BLaER1 treated with 17β-estradiol and CSF1 and Interleukin-3, amounts not matched to agents 10 nM and 100 nM (cell line): ENCODE results near the gene SPOCK1.

Source experiments
- H3K27ac ChIP-seq, 11 experiments: shearing (Covaris generic); formaldehyde crosslinking; 2 replicates each; pipeline ENCODE4 v1.8.1; 2022
- H3K27me3 ChIP-seq, 11 experiments: shearing (Covaris generic); formaldehyde crosslinking; 2 replicates each; pipeline ENCODE4 v1.8.1; 2022
- H3K36me3 ChIP-seq, 11 experiments: shearing (Covaris generic); formaldehyde crosslinking; 2 replicates each; pipeline ENCODE4 v1.8.1; 2022
- H3K4me1 ChIP-seq, 10 experiments: shearing (Covaris generic); formaldehyde crosslinking; 2 replicates each; pipeline ENCODE4 v1.8.1; 2022
- H3K4me2 ChIP-seq, 11 experiments: shearing (Covaris generic); formaldehyde crosslinking; 2 replicates each; pipeline ENCODE4 v1.8.1; 2022
- H3K4me3 ChIP-seq, 10 experiments: shearing (Covaris generic); formaldehyde crosslinking; 2 replicates each; pipeline ENCODE4 v1.8.1; 2022
- H3K9ac ChIP-seq, 11 experiments: shearing (Covaris generic); formaldehyde crosslinking; 2 replicates each; pipeline ENCODE4 v1.8.1; 2022
- H3K9me3 ChIP-seq, 11 experiments: shearing (Covaris generic); formaldehyde crosslinking; replicated peaks in 1 of 11; 2 replicates each; pipeline ENCODE4 v1.8.1; 2022
- H4K20me1 ChIP-seq, 11 experiments: shearing (Covaris generic); formaldehyde crosslinking; 2 replicates each; pipeline ENCODE4 v1.8.1; 2022
- Cebpa-rat ChIP-seq, 11 experiments: shearing (Covaris generic); IDR thresholded peaks; 2 replicates each; pipeline ENCODE4 v1.8.1; 2022

SPOCK1 gene

DNA sequence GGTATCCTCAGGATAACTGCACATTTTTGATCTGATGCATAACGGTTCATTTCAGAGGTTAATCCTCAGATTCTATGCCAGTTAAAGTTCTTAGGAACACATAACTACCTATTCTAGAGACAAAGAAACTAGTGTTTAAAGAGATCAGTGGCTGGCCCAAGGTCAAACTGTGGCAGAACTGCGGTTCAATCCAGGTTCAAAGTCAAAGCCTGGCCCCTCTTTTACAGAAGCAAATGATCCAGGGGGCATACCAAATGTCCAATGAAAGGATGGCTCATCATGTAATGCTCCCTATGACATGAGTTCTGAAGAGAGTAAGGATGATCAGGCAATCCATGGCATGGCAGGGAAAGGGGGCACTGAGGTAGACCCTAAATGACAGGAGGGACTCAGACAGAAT lies 283.3 kb downstream of the SPOCK1 start:
- Histone ChIP-seq H3K4me3 (no peak overlapping the region), H3K9ac (no peak overlapping the region), H3K4me2 (no peak overlapping the region), H3K27me3 (no peaks in the 10 kb centered on the region), H3K9me3 (no peaks in the 10 kb centered on the region), H4K20me1 (no peaks in the 10 kb centered on the region), H3K36me3 (no peaks in the 10 kb centered on the region), H3K4me1 (no peaks in the 10 kb centered on the region), H3K27ac (no peak overlapping the region)
- no peak for TF ChIP-seq Cebpa-rat (IDR thresholded peaks at IDR 0.05)

DNA sequence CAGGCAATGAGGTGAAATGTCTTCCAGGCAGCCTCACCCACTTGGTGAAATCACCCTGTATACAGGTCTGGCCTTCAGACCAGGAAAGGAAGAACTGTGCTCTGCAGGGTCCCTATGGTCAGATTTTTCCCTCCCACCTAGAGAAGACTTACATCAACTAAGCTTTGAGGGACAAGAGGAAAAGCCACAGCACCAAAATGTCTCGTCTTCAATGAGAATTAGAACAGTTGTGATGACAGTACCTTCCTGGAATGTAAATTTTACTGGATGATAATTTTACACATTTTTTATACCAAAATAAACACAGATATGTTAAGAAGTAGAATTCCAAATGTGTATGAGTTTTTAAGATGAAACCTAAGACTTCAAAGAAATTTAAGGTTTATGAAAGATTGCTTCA lies 283.9 kb downstream of the SPOCK1 start:
- TF ChIP-seq Cebpa-rat (IDR thresholded peaks at IDR 0.05): no peak
- Histone ChIP-seq H3K27me3 (no peaks in the 10 kb centered on the region), H3K4me1 (no peaks in the 10 kb centered on the region), H4K20me1 (no peaks in the 10 kb centered on the region), H3K9me3 (no peaks in the 10 kb centered on the region), H3K9ac (no peak overlapping the region), H3K4me2 (no peak overlapping the region), H3K36me3 (no peaks in the 10 kb centered on the region), H3K27ac (no peak overlapping the region), H3K4me3 (no peak overlapping the region)

GRCh38 chr5:137214446-137215189 lies 284.5 kb downstream of the SPOCK1 start:
- no peak overlapping the region for H3K4me2 ChIP-seq
- TF ChIP-seq Cebpa-rat (IDR thresholded peaks at IDR 0.05): no peak
- no peak overlapping the region for H3K4me3 ChIP-seq

GRCh38 chr5:137212471-137212870 lies 286.7 kb downstream of the SPOCK1 start:
- Histone ChIP-seq H3K9ac (no peak overlapping the region), H3K4me3 (no peak overlapping the region), H3K4me2 (no peak overlapping the region), H4K20me1 (no peaks in the 10 kb centered on the region), H3K27ac (no peak overlapping the region), H3K4me1 (0 out of 20 replicates have a peak, but pooled peaks cover 0 to 6% (median 0%) of the 10 kb centered on the region in 10 experiments), H3K9me3 (no peaks in the 10 kb centered on the region), H3K36me3 (no peaks in the 10 kb centered on the region), H3K27me3 (no peaks in the 10 kb centered on the region)
- no peak for TF ChIP-seq Cebpa-rat (IDR thresholded peaks at IDR 0.05)

More at GRCh38 chr5:137214446-137215189, 284.5 kb downstream of the SPOCK1 start:
- H3K27ac ChIP-seq: no peak overlapping the region
- H3K36me3 ChIP-seq: no peaks in the 10 kb centered on the region
- H3K9me3 ChIP-seq: no peaks in the 10 kb centered on the region
- no peak overlapping the region for H3K9ac ChIP-seq
- H4K20me1 ChIP-seq: no peaks in the 10 kb centered on the region
- 0 out of 20 replicates have a peak, but pooled peaks cover 0 to 4% (median 0%) of the 10 kb centered on the region in 10 experiments for H3K4me1 ChIP-seq
- H3K27me3 ChIP-seq: no peaks in the 10 kb centered on the region

GRCh38 chr5:137209232-137209809 lies 289.8 kb downstream of the SPOCK1 start:
- Histone ChIP-seq H3K4me1 (0 out of 20 replicates have a peak, but pooled peaks cover 0 to 6% (median 0%) of the 10 kb centered on the region in 10 experiments), H3K4me3 (no peak overlapping the region), H4K20me1 (no peaks in the 10 kb centered on the region), H3K27ac (no peak overlapping the region), H3K27me3 (no peaks in the 10 kb centered on the region), H3K4me2 (no peak overlapping the region), H3K36me3 (no peaks in the 10 kb centered on the region), H3K9ac (no peak overlapping the region), H3K9me3 (no peaks in the 10 kb centered on the region)
- no peak for TF ChIP-seq Cebpa-rat (IDR thresholded peaks at IDR 0.05)

GRCh38 chr5:137207023-137207760 lies 291.9 kb downstream of the SPOCK1 start:
- no peak overlapping the region for H3K9ac ChIP-seq
- TF ChIP-seq Cebpa-rat (IDR thresholded peaks at IDR 0.05): no peak
- H3K4me1 ChIP-seq: 0 out of 20 replicates have a peak, but pooled peaks cover 0 to 6% (median 0%) of the 10 kb centered on the region in 10 experiments
- no peaks in the 10 kb centered on the region for H4K20me1 ChIP-seq
- H3K27me3 ChIP-seq: no peaks in the 10 kb centered on the region
- no peak overlapping the region for H3K4me3 ChIP-seq
- H3K27ac ChIP-seq: no peak overlapping the region
- no peaks in the 10 kb centered on the region for H3K36me3 ChIP-seq
- no peaks in the 10 kb centered on the region for H3K9me3 ChIP-seq
- no peak overlapping the region for H3K4me2 ChIP-seq

- Histone ChIP-seq H3K4me2 (no peak overlapping the region), H3K27me3 (no peaks in the 10 kb centered on the region), H3K9ac (no peak overlapping the region), H3K4me3 (no peak overlapping the region), H3K36me3 (no peaks in the 10 kb centered on the region), H3K27ac (no peak overlapping the region), H3K4me1 (0 out of 20 replicates have a peak, but pooled peaks cover 0 to 6% (median 0%) of the 10 kb centered on the region in 10 experiments), H4K20me1 (no peaks in the 10 kb centered on the region), H3K9me3 (no peaks in the 10 kb centered on the region)
- TF ChIP-seq Cebpa-rat (IDR thresholded peaks at IDR 0.05): no peak
Measured at GRCh38 chr5:137206030-137206715, 293.0 kb downstream of the SPOCK1 start.

GRCh38 chr5:137205231-137206027 lies 293.7 kb downstream of the SPOCK1 start:
- Histone ChIP-seq H3K9ac (no peak overlapping the region), H3K4me2 (no peak overlapping the region), H3K9me3 (no peaks in the 10 kb centered on the region), H4K20me1 (no peaks in the 10 kb centered on the region), H3K4me3 (no peak overlapping the region), H3K27ac (no peak overlapping the region), H3K4me1 (0 out of 20 replicates have a peak, but pooled peaks cover 0 to 6% (median 0%) of the 10 kb centered on the region in 10 experiments), H3K27me3 (no peaks in the 10 kb centered on the region), H3K36me3 (no peaks in the 10 kb centered on the region)
- TF ChIP-seq Cebpa-rat (IDR thresholded peaks at IDR 0.05): no peak
